CD4-positive, alpha-beta T cell treated with Interleukin-10 for 1 hour (primary cell): Measurements from ENCODE around the gene RANBP3.
"Not testable (repeated sequence)": the region's sequence is repeated elsewhere in the genome, so short reads cannot be mapped to it uniquely, and the experiment has no call there.

Experiments
- DNase-seq: peaks from one replicate; pipeline ENCODE4 v3.0.0-alpha.2; 2020

The RANBP3 gene

DNA sequence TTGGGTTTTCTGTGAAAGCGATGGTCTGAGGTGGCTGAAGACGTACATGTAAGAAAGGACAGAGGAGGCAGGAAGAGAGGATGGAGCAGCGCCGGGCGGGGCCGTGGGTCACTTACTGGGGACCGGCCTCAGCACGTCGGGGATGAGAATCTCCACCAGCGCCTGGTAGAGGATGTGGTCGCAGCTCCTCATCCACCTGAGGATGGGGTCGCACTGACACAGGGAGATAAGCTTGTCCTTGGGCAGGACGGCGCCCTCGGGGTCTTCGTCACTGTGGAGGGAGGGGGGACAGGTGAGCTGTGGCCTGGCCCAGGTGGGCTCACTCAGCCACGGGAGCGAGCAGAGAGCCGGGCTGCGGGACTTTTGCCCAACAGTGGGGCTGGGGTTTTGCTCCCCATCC is 29.0 kb upstream of the RANBP3 start:
- no peak for DNase-seq

GRCh38 chr19:6006070-6006446 is 28.1 kb upstream of the RANBP3 start:
- DNase-seq: not testable (repeated sequence)

- no peak for DNase-seq
Observed at GRCh38 chr19:6005321-6006069, 27.6 kb upstream of the RANBP3 start.

DNA sequence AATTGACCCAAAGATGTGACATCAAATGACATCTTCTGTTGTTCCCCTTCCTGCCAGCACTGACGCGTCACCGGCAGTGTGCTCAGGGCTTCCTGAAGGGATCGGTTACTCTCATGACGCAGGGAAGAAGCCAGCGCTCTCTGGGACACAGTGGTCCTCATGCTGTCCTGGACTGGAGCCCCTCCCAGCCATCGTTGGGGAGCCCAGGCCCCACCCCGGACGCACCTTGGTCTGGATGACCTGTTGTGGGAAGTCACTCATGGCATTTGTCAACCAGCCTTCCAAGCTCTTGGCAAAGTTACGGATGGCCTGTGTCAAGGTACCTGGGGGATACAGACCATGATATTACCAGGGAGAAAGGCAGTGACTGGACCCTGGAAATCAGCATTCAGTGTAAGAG is 26.0 kb upstream of the RANBP3 start:
- DNase-seq: no peak

- DNase-seq: no peak
Observed at GRCh38 chr19:6002591-6002990, 24.7 kb upstream of the RANBP3 start.

- DNase-seq: no peak
Observed at GRCh38 chr19:6000228-6000847, 22.4 kb upstream of the RANBP3 start.

GRCh38 chr19:5999693-6000092 is 21.8 kb upstream of the RANBP3 start:
- DNase-seq: no peak

DNA sequence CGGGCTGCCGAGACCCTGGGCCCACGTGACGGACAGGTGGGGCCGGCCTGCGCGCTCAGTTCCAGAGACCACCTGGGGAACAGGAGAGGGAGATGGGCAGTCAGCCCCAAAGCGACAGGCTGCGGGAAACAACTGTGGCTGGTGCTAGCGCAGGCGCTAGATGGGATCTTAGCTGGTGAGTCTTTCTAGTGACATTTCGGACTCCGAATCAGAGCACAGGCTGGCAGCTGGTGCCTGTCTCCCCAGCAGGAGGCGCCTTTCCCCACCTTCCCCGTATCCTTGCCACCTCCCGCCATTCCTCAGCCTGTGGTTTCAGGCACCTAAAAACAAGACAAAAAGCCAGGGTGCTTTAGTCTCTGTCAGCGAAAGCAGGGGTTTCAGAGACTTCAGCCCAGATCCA is 19.4 kb upstream of the RANBP3 start:
- no peak for DNase-seq

DNA sequence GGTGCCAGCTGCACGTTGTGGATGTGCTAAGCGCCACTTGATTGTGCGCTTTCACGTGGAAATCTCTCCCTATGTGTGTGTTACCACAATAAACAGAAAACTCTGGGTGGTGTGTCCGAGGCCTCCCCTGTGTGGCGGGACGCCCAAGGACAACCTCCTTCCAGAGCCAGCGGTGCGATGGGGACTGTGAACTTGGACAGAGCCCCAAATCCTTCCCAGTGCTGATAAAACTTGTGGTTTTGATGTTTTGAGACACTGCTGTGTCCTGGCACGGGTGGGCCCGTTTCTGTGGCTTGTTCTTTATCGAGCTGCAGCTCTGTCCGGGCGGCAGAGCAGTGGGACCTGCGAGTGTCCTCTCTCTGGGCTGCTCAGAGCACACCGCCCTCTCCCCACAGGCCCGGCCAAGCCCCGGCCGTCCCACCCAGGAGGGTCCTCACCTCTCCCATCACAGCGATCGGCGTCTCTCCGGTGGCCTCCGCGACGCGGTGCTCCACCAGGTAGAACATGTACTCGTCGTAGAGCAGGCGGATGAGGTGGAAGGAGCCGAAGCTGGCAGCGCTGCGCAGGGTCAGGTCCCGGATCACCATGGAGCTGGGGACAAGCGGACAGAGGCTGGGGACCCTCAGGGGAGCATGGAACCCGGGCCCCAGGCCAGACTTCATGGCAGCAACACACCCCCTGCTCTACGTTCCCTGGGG is 18.8 kb upstream of the RANBP3 start:
- DNase-seq: no peak

DNA sequence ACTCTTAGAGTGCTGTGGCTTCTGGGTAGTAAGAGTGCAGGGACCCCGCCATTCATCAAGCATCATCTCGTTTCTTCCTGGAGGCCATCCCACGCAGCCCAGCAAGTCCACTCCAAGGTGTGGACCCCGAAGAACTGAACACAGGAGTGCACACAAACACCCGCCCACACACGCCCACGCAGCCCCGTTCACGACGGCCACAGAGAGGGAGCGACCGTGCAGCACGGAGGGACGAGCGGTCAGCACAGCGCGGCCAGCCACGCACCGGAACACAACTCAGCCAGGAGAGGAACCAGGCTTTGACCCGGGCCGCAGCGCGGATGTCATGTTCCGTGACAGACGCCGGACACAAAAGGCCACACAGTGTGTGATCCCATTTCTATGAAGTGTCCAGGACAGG is 18.2 kb upstream of the RANBP3 start:
- DNase-seq: no peak

GRCh38 chr19:5995606-5996005 is 17.7 kb upstream of the RANBP3 start:
- DNase-seq: no peak

DNA sequence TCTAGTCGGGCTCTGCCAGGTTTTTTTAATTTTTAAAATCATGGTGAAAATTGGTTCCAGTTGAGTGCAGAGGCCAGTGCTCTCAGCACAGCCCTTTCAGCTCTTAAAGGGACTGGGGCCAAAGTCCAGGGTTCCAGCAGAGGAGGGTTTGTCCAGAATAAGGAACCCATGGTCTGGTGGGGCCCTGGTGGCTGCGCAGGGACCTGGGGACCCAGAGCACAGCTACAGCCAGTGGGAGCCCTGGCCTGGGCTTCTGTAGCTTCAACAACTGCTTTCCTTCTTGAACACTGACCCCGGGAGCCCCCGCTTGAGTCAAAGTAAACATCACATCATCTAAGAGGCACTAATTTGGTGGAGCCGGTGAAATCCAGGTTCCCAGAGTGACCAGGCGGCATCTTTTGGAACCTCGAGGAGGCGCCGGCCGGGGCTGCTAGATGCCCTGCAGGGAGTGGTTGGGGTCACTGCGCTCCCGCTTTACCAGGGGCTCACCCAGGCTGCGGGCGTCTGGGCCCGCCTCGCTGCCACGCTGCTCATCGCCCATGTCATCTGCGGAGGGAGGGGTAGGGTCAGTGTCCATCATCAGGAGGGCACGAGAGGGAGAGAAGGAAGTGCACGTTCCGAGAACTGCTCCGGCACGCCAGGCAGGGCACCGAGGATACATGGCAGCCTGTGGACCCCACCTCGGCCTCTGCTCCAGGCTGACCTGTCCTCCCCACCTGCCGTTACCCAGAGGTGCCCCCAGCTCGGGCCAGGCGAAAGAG is 16.6 kb upstream of the RANBP3 start:
- no peak for DNase-seq

DNA sequence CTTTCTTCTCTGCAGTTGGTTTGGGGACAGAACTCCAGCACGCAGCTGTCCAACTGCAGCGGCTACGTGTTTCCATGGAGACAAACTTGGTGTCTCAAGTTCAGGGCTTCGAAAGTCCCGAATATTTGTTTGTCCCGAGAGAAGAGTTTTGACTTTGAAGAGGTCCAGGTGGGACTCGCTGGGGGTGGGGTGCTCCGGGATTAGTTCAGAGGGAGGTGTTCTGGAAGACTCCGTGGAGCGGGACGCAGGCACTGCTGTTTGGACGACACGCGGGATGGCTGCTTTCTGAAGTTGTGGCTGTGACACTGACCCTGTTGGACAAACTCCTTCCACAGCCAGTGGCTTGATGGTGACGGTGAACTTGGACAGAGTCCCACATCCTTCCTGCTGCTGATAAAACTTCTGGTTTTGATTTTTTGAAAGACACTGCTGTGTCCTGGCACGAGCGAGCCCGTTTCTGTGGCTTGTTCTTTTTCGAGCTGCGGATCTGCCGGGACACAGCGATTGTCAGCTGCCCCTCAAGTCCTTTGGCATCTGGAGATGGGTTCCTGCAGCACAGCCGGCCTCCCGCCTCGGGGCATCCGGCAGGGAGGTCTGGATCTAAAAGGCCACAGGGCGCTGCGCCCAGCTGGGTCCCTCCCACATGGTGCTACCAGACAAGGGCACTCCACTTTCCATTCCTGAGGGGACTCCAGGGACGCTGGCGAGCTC is 15.9 kb upstream of the RANBP3 start:
- DNase-seq: no peak

DNA sequence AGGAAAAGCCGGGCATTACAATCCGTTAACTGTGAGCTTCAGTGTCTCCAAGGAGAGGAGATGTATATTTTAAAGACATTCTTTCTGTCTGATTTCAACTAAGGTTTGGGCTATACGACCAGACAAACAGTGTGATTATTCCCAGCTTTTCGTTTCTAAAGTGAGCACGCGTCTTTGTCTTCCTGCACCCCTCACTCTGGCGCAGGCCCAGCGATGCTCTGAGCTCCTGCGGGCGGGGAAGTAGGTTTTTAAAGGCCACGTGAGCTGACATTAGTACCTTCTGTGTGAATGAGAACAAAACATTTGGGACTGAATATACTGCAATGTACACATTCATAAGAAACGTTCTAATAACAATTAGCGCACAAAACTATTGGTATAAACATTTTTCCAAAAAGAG is 15.3 kb upstream of the RANBP3 start:
- DNase-seq: no peak

- DNase-seq: no peak
Observed at GRCh38 chr19:5992756-5993155, 14.8 kb upstream of the RANBP3 start.

DNA sequence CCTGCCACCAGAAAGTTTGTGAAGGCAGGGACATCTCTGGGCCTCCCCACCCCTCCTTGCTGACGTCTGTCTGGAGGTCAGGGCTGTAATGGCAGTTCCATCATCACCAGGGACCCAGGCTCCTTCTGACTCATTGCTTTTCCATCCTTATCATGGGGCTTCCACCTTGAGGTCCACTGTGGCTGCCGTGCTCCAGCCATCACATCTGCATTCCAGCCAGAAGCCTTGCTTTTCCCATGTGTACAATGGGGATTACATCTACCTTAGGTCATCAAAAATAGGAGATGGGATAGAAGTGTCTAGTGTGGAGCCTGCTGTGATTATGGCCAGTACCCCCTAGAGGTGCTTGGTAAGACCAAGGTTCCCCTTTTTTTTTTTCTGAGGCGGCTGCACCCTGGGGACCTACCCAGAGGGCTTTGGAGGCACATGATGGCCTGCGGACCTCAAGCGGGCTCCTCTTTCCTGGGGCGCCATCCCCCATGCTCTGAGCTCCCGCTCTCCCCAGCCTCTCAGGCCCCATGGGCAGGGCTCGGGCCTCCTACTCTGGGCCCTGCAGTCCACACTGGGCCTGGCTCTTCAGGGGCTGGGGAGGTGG is 13.4 kb upstream of the RANBP3 start:
- DNase-seq: no peak

DNA sequence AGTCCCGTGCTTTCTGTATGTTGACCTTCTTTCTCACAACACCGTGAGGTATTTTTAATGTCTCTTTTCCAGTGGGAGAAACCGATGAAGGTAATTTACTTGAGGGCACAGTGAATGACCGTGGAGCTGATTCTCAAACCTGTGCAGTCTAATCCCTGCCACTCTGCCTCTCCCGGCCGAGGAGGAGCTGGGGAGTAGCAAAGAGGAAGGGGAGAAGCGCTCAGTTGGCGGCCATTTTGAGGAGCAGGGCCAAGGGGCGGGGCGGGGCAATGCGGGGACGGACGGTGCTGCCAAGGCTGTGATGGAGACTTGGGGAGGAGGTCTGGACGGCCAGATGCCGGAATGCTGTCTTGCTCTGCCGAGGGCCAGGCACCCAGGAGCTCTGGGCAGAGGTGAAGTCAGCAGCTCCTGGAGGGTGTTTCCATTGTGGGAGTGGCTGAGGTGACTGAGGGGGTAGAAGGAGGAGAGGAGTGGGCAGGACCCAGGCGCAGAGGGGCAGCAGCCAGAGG is 12.4 kb upstream of the RANBP3 start:
- DNase-seq: no peak

- no peak for DNase-seq
Observed at GRCh38 chr19:5989388-5990074, 11.6 kb upstream of the RANBP3 start.

GRCh38 chr19:5988517-5989387 is 10.8 kb upstream of the RANBP3 start:
- DNase-seq: no peak

DNA sequence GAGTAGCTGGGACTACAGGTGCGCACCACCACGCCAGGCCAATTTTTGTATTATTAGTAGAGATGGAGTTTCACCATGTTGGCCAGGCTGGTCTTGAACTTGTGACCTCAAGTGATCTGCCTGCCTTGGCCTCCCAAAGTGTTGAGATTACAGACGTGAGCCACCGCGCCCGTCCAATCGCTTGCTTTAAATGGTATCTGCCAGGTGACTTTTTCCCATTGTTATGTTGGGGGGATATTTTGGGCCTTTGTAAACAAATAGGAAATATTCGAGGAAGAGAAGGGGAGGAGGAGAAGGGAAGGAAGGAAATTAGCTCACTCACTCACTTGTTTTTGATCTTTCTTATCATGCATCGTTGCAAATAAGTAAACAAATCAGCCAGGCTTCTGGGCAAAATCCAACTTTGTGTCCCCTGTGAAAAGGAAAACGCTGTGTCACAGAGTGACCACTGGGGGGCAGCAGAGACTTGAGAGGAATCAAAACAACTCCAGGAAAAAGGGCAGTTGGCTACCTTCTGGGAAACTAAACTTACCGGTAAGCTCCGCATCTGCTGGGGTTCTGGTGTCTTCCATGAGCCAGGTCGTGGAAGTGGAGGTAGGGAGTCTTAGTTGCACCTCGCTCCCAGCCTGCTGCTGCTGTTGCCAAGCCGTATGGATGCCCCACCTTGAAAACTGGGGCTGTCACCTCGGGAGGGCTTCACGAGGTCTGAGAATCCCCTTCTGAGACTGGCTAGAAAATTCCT is 9.3 kb upstream of the RANBP3 start:
- peak; percentile 76 for DNase-seq
